Measurements from ENCODE around the gene OR52E4. TPM values are rescaled to one million over a fixed set of nuclear protein-coding genes. Genes with fewer than 3 reads are reported as not detected.

The OR52E4 gene
- not detected in 2 replicates for total RNA-seq

GRCh38 chr11:5880329-5880728, at the start of gene OR52E4:
OR52E4 (plus strand) TSS chr11:5880629; CDS start chr11:5884293, 3,664 bp downstream.

DNA sequence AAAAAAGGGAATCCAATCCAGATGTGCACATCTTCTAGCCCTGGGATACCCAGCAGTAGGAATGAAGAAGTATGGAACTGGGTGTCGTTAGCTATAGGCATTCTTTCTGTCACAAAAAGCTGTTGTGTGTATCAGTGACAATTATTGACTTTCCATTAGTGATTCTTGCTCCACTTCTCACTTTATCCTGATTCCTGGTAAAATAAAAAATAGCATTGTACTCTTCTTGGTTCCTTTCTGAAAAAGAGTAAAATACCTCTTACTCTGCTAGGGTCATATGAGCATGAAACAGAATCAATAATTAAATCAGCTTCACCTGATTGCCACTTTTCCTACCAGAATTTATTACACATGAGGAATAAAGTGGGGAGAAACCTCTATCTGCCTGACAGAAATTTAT, 38.6 kb upstream of the OR52E4 start, which contains the start of gene OR52E6:
OR52E6 (minus strand) TSS at position 101 of the 400 bp plus-strand sequence; CDS start at position 101, 0 bp downstream.

GRCh38 chr11:5857590-5857989, 22.8 kb upstream of the OR52E4 start, which contains the start of gene OR52E8:
OR52E8 (minus strand) TSS chr11:5857690; CDS start chr11:5857690, 0 bp downstream.

GRCh38 chr11:5892908-5893307, 12.5 kb downstream of the OR52E4 start, which contains the start of gene OR52E5:
OR52E5 (plus strand) TSS chr11:5893208; CDS start chr11:5900777, 7,569 bp downstream.

Other genes with a start within 250 kb of the OR52E4 start
- gene TRIM5, start 195.6 kb upstream of the OR52E4 start, total RNA-seq = 29.4 and 35.1 TPM in 2 replicates
- 5.9 and 10.8 TPM in 2 replicates for gene TRIM22, start 190.8 kb upstream of the OR52E4 start, total RNA-seq
- gene OR56B1, start 144.2 kb upstream of the OR52E4 start, total RNA-seq = not detected in 2 replicates
- 0.39 TPM in 1 of 2 replicates, not detected in the other for gene OR52N4, start 126.4 kb upstream of the OR52E4 start, total RNA-seq
- not detected in 2 replicates for gene OR52N5, start 97.3 kb upstream of the OR52E4 start, total RNA-seq
- gene OR52N1, start 89.4 kb upstream of the OR52E4 start, total RNA-seq = not detected in 2 replicates
- gene OR52N2, start 71.7 kb upstream of the OR52E4 start, total RNA-seq = not detected in 2 replicates
- gene OR52E6, start 38.7 kb upstream of the OR52E4 start, total RNA-seq = not detected in 2 replicates
- not detected in 2 replicates for gene OR52E8, start 22.9 kb upstream of the OR52E4 start, total RNA-seq
- not detected in 2 replicates for gene OR52E5, start 12.6 kb downstream of the OR52E4 start, total RNA-seq
- not detected in 2 replicates for gene OR56A3, start 61.6 kb downstream of the OR52E4 start, total RNA-seq
- not detected in 2 replicates for gene OR56A5, start 87.9 kb downstream of the OR52E4 start, total RNA-seq
- not detected in 2 replicates for gene OR52L1, start 106.4 kb downstream of the OR52E4 start, total RNA-seq
- not detected in 2 replicates for gene OR56A4, start 126.3 kb downstream of the OR52E4 start, total RNA-seq
- gene OR56A1, start 150.1 kb downstream of the OR52E4 start, total RNA-seq = not detected in 2 replicates
- gene OR56B4, start 227.1 kb downstream of the OR52E4 start, total RNA-seq = not detected in 2 replicates

Measured in placental epithelial cell (primary cell).